ENCODE data around the gene ARHGEF19. TPM values are rescaled to one million over a fixed set of nuclear protein-coding genes. Genes with fewer than 3 reads are reported as not detected.

Gene ARHGEF19
- total RNA-seq, 4 donors from 2014 or later = 2.6 to 10.6 (median 3.9) TPM

GRCh38 chr1:16213013-16213412 lies 561 bp upstream of the ARHGEF19 start:
- ATAC-seq (ENCODE audit: low FRiP score) (no peak), DNase-seq (ENCODE audit: low spot score) (no peak)
- no peak for TF ChIP-seq CTCF (IDR thresholded peaks at IDR 0.05)

GRCh38 chr1:16211824-16212223 lies 628 bp downstream of the ARHGEF19 start:
- DNase-seq (ENCODE audit: low spot score) (no peak), ATAC-seq (ENCODE audit: low FRiP score) (no peak)
- TF ChIP-seq CTCF (IDR thresholded peaks at IDR 0.05) = no peak

- DNase-seq (ENCODE audit: low spot score) (no peak), ATAC-seq (ENCODE audit: low FRiP score) (no peak)
- TF ChIP-seq CTCF (IDR thresholded peaks at IDR 0.05) = no peak
Measured at GRCh38 chr1:16210581-16210980, 1.9 kb downstream of the ARHGEF19 start.

- no peak for ATAC-seq (ENCODE audit: low FRiP score)
- no peak for TF ChIP-seq CTCF (IDR thresholded peaks at IDR 0.05)
- DNase-seq (ENCODE audit: low spot score) = no peak
Measured at GRCh38 chr1:16209847-16210407, 2.5 kb downstream of the ARHGEF19 start.

GRCh38 chr1:16209132-16209846 lies 3.2 kb downstream of the ARHGEF19 start:
- TF ChIP-seq CTCF (IDR thresholded peaks at IDR 0.05) = no peak
- no peak for ATAC-seq (ENCODE audit: low FRiP score)
- DNase-seq (ENCODE audit: low spot score) = no peak

GRCh38 chr1:16208270-16208987 lies 4.0 kb downstream of the ARHGEF19 start:
- TF ChIP-seq CTCF (IDR thresholded peaks at IDR 0.05) = no peak
- no peak for ATAC-seq (ENCODE audit: low FRiP score)
- DNase-seq (ENCODE audit: low spot score) = no peak
